AG10803 (cell line): ENCODE results near the gene MYO1B.

Experiments used
- DNase-seq: peaks from one replicate; pipeline ENCODE4 v3.0.0; 2010; ENCODE audit warnings: low read depth
- H3K4me3 ChIP-seq: 2 replicates; pipeline ENCODE4 v1.5.1; 2011; ENCODE audit warnings: mild to moderate bottlenecking, low read length, control low read depth
- TF ChIP-seq, protein P1 (sequence below): conservative IDR thresholded peaks from 2 replicates; pipeline ENCODE4 v1.5.1; 2011; ENCODE audit warnings: mild to moderate bottlenecking, low read length, control low read depth, inconsistent platforms

MYO1B gene

DNA sequence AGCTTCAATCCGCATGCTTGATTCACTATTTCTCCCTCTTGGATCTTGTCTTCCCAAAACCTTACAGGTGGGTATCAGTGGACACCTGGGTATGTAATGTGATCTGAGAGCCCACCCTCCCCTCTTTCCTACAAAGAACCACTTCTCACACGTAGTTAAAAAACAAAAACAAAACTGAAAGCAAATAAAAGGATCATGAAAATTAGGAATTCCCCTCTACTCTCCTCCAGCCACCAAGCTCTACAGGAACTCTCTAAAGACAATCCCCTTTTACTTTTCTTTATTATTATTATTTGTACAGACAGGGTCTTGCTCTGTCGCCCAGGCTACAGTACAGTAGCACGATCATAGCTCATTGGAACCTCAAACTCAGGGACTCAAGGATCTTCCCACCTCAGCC is 40.8 kb upstream of the MYO1B start:
- TF ChIP-seq, protein P1, sequence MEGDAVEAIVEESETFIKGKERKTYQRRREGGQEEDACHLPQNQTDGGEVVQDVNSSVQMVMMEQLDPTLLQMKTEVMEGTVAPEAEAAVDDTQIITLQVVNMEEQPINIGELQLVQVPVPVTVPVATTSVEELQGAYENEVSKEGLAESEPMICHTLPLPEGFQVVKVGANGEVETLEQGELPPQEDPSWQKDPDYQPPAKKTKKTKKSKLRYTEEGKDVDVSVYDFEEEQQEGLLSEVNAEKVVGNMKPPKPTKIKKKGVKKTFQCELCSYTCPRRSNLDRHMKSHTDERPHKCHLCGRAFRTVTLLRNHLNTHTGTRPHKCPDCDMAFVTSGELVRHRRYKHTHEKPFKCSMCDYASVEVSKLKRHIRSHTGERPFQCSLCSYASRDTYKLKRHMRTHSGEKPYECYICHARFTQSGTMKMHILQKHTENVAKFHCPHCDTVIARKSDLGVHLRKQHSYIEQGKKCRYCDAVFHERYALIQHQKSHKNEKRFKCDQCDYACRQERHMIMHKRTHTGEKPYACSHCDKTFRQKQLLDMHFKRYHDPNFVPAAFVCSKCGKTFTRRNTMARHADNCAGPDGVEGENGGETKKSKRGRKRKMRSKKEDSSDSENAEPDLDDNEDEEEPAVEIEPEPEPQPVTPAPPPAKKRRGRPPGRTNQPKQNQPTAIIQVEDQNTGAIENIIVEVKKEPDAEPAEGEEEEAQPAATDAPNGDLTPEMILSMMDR, result no peak
- no peak for DNase-seq
- no peak overlapping the region for H3K4me3 ChIP-seq

DNA sequence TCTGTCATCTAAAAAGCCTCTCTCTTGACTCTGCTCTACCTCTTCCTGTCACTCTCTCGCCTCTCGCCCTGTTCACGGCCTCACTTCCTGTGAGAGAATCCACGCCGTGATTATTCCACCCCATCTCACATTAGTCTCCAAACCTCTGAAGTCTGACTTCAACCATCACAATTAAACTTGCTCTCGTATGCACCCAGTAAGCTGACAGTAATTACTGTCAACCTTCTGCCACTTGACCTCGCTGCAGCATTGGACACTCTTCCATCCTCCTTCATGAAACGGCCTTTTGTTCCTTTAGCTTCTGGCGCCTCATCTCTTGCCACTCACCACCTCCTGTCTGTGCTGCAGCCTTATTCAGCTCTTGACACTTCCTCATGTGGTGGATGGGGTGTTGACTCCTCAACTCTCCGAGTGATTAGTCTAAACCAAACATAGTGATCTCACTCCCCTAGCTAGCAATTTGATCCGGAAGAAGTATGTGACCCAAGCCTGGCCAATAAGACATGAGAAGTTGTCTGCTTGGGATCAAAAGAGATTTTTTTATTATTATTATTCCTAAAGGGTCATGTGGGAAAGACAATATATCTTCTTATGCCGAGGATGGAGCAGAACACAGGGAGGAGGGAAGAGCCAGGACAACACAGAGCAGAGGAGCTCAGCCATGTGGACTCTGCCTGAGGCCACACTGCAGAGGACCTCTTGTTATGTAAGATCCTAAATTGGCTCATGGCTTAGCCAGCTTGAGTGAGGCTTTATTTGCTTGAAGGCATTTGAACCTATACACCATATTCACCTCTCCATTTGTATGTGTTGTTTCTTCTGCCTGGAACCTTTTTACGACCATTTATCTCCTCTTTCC is 38.4 kb upstream of the MYO1B start:
- TF ChIP-seq, protein P1, result no peak
- H3K4me3 ChIP-seq, result no peak overlapping the region
- DNase-seq, result no peak

DNA sequence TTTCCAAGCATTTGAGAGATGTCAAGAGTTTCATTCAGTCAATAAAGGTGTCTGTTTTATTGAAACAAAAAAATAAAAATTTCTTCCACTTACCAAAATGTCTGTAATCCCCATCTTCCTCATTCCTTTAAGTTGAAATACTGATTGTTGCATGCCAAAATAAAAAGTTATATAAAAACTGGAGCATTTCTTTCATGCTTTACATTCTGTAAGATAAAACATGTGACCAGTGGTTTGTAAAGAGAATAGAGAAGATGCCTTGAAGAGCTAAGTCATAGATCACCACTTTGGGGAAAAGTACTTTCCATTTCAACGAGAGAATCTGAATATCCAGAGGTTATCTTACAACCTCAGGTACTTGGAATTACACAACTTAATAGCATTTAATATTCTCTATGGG is 35.9 kb upstream of the MYO1B start:
- peak; percentile 73 for DNase-seq
- TF ChIP-seq, protein P1, result no peak
- H3K4me3 ChIP-seq, result no peak overlapping the region

DNA sequence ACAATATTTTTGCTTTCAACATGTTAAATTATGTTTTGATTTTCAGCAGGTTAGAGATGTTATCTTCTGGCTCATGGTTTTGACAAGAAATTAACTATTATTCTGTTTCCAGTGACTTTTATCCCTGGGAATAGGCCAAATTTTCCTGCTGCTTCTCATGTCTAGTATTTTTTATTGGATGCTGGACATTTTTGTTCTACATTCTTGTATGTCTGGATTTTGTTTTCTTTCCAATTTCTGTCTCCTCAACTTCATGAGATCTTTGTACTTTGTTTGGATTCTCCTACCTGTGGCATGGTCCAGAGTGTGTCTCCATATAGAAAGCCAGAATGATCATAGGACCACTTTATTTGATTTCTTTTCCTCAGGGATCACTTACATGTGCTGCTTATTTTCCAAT is 33.1 kb upstream of the MYO1B start:
- DNase-seq, result no peak
- H3K4me3 ChIP-seq, result no peak overlapping the region
- TF ChIP-seq, protein P1, result no peak

DNA sequence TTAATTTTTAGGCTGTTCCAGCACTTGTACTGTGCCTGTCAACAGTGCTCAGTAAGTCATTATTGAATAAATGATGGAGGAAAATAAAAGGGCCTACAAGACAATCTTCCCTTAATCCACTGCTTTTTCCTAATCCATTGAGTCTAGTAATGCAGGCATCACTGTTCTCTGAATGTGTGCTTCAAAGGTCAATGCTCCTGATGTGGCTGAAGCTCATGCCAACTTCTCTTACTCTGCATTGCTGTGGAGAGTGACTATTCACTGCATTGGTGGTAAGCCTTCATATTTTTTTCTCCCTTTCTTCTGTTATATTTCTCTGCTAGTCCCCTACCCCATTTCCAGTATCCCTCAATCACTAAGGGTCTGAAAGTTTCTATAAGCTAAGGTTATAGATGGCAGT is 31.9 kb upstream of the MYO1B start:
- DNase-seq, result no peak
- TF ChIP-seq, protein P1, result no peak
- no peak overlapping the region for H3K4me3 ChIP-seq

DNA sequence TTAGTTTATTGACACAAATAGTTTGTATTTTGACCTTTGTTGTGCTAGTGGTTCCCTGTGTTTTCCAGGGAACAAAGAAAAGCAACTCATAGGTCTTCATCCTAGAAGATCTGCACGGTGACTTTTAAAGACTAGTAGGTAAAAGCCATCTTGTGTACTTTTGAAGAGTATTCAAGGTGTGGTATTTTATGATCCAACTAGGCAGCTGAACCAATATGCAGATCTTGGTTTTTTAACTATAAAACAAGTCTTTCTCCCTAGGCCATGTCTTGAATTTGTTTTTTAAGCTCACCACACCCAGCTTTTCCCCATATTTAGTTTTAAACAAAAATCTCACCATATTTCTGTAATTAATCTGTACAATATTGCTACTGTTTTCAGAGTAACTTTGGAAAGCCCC is 30.0 kb upstream of the MYO1B start:
- no peak for DNase-seq
- no peak overlapping the region for H3K4me3 ChIP-seq
- TF ChIP-seq, protein P1, result no peak

DNA sequence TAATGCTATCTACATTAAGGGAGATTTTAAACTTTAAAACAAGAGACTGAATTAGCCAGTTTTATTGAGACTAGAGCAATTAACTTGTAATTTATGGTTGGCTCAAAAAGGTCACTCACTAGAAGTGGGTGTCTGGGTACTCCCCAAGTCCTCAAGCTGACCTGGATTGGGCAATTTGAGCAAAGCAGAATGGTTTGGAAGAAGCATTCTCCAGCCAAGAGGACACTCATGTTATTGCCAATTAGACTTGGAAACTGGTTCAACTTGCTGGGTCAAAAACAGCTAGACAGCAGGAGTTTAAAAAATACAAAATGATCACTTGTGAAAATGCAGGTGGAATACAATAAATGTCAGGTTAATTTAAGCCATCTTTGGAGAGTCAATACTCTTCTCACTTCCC is 29.5 kb upstream of the MYO1B start:
- H3K4me3 ChIP-seq, result no peak overlapping the region
- DNase-seq, result peak; percentile 45
- TF ChIP-seq, protein P1, result no peak
